Suppressor macrophage (primary cell): Measurements from ENCODE around the gene ZNF496.
"Not testable (repeated sequence)": the region's sequence is repeated elsewhere in the genome, so short reads cannot be mapped to it uniquely, and the experiment has no call there.

Source experiments
- DNase-seq, 4 experiments: peaks; one replicate each; pipeline ENCODE4 v3.0.0-alpha.2; 2020 to 2022

The ZNF496 gene

DNA sequence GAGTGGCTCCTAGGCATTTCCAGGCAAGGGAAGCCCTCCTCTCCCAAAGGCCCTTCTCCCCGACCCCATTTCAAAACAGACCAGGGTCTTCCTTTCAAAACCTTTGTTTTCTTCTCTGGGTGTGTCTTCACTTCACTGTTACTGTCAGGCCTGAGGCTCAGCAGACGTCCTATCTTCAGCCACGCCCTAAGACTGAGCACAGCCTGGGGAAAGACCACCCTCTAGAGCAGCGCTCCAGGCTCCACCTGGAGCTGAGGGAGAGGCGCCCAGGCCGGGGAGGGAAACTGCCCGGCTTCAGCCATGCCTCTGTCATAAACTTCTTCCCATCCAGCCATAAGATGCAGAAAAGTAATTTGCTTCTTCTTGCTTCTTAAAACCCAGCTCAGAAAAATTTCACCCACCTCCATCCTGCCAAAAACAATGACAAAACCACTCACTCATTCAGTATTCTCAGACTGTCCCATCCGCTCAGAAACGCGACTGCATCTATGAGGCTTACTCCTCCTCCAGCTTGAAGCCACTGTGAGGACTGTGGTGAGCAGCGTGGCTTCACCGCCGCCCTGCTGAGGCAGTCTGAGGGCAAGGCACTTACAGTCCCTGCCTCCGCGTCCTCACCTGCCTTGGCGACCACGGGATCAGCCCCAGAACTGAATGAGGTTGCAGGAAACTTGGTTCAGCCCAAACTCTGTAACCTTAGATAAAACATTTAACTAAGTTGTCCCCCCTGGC is 39.7 kb downstream of the ZNF496 start:
- no peak for DNase-seq

DNA sequence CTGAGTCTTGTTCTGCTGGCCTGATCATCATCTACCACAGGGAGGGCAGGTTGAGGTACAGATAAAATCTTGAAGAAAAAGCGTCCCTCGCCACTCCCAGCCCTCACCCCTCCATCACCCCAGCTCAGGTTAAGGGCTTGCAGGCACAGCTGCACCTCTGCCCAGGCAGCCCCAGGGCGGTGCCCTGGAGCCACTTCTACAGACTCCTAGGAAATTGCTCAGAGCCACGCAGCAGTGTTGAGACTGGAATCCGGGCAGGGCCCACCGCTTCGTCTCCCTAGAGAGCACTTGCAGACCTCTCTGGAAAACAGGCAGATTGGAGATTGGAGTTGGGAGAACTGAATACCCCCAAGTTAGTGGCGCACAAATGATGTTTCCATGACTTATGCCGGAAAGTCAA is 40.5 kb downstream of the ZNF496 start:
- no peak for DNase-seq

DNA sequence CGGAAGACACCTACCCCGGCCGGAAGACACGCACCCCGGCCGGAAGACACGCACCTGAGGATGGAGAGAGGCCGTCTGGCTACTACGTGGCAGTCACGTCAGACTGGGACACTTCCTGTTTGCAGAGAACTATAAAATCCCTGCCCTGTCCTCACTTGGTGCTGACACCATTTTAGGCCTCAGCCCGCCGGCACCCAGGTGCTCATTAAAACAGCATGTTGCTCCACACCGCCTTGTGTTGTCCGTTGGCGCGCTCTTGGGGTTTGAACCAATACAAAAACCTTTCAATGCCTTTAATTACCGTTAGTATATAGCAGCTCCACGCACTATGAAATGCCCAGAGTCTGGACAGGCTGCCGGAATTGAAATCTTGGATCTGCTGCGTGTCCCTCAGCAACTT is 41.1 kb downstream of the ZNF496 start:
- DNase-seq: no peak

DNA sequence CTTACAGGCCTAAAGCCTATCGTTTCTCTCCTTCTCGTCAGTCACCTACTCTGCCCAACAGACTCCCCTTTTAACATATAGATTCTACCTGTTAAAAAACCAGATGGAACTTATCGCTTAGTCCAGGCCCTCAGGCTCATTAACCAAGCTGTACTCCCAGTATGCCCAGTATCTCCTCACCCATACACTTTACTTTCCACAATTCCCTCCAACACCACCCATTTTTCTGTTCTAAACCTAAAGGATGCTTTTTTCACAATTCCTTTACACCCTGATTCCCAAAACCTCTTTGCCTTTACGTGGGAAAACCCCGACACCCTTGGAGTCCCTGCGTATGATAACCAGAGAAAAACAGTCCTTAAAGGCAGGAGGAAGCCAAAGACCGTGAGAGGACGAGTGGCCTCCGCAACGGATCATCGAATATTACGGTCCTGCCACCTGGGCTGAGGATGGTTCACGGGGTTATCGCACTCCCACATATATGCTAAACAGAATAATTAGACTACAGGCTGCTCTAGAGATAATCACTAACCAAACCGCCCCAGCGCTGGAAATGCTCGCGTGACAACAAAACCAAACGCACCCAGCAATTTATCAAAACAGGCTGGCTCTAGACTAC is 42.3 kb downstream of the ZNF496 start:
- not testable (repeated sequence) for DNase-seq

DNA sequence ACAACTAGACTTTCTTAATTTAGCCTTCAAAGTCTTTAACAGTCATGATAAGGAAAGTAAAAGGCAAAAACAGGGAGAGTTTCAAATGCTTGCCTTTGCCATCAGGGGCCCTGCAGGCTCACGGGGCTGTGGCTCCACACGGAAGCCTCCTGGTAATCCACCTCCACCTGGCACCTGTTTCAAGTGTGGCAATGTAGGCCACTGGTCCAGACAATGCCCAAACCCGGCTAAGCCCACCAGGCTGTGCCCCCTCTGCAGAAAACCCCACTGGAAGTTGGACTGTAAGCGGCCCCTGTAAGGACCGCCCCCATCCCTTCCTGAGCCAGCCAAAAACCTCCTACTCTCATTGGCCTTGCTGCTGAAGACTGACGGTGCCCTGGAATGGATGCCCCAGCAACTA is 43.3 kb downstream of the ZNF496 start:
- no peak for DNase-seq

DNA sequence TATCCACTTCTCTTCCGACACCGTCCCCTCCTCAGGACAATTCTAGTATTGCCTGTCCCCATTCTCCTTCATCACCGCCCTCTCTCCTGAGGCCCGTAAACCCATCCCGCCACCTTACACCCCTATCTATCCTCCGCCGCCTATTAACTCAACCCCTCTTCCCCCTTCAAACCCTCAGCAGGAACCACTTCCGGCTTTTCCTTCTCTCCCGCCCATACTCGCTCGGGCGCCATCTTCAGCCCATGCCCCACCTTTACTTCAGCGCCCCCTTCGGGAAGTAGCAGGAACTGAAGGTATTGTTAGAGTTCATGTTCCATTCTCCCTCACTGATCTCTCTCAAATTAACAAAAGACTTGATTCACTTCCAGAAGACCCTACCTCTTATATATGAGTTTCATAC is 44.2 kb downstream of the ZNF496 start:
- DNase-seq: no peak

DNA sequence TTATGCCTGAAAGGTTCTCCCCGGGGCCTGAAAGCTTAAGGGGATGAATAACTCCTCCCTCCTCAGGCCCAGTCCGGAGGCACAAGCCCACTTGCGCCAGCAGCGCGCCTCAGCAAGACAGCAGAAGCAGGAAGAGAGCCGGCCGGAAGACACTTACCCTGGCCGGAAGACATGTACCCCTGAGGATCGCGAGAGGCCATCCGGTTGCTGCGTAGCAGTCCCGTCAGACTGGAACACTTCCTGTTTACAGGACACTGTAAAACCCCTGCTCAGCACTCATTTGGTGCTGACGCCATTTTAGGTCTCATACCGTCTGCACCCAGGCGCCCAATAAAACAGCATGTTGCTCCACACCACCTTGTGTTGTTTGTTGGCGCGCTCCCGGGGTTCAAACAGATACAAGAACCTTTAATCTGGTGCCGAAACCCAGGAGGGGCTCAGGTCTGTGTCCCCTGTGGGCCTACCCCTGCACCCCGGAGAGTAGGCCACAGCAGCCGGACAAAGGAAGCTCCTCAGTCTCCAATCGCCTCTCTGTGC is 45.5 kb downstream of the ZNF496 start:
- no peak for DNase-seq

DNA sequence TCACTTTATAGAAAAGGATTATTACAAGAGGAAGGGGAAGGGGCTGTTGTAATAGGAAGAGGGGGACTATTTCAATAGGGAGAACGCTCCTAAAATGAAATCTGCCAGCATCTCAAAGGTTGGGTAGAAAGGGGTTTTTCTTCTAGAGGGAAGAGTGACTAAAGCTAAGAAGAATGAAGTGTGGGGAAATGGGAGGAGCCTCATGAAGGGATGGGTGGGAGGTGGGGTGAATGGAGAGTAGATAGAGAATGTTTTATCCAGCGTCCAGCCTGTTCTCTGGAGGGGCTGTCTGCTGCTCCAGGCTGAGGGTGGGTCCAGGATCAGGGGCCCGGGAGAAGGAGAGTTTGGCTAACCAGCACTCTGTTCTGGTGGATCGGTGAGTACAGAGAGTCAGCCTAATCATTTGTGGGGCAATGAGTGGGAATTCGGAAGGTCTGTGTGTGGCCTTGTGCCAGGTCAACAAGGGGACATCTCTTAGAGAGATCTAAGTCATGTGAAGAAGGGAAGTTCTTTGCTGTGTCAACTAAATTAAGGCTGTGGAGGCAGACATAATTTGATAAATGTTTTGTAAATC is 50.6 kb downstream of the ZNF496 start:
- no peak for DNase-seq

DNA sequence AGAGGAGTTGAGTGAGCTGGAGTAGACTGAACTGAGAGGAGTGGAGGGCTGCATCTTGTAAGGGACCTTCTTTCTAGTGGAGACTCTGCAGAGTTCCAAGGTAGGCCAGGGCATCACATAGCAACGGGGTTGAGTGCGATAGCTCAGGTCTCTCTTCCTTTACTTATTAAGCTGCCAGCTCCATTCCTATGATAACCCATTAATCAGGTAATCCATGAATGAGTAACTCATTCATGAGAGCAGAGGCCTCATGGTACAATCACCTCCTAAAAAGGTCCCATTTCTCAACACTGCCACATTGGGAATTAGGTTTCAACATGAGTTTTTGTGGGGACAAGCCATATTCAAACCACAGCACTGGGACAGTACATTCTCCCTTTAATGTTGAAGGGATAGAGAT is 54.5 kb downstream of the ZNF496 start:
- DNase-seq: no peak

DNA sequence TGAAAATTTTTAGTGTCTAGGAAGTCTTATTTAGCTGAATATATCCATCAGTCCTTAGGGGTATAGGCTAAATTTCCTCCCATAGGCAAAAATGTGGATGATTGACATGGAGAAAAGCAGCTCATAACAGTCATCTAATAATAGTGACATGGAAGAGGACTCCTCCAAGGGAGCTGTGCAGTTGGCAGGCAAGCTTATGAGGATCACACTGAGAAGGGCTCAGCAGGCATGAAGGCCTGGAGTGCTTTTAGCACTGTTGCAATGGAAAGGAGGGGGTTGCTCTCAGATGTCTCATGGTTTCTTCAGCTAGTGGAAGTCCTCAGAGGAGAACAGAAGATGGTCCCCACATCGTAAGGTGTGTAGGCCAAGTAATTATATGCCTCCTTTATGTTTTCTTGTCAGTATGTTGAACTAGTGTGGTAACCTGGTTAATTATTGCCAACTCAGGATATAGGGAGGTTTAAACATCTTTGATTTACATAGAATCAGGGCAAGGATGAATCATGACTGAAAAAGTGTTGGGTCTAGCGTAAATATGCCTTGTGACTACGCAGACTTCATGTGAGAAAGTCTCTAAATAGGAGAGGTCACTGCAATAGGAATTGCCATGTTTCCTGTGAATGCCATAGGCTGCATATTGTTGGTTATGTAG is 56.9 kb downstream of the ZNF496 start:
- DNase-seq: no peak

DNA sequence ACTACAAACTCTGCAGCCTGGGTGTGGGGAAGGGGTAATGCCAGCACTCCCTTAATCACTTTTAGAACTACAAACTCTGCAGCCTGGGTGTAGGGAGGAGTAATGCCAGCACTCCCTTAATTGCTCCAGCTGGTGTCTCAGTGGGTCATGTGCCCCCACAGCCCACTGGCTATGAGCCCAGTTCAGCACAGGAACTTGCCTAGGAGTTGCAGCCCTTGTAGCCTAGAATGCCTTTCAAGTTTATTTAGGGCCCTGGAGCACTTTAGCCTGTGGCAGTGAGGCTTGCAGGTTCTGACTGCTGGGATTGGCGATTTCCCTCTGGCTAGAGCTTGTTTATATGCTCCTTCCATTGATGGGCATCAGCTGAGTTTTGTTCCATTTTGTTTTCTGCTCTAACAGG is 58.7 kb downstream of the ZNF496 start:
- no peak for DNase-seq

DNA sequence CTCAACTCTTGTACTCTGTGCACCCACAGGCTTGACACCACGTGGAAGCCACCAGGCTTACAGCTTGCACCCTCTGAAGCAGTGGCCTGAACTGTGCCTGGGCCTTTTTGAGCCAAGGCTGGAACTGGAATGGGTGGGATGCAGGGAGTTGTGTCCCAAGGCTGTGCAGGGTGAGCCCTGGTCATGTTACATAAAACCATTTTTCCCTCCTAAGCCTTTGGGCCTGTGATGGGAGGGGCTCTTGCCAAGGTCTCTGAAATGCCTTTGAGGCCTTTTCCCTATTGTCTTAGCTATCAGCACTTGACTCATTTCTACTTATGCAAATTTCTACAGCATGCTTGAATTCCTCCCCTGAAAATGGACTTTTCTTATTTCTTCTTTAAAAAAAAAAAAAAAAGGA is 61.7 kb downstream of the ZNF496 start:
- no peak for DNase-seq

DNA sequence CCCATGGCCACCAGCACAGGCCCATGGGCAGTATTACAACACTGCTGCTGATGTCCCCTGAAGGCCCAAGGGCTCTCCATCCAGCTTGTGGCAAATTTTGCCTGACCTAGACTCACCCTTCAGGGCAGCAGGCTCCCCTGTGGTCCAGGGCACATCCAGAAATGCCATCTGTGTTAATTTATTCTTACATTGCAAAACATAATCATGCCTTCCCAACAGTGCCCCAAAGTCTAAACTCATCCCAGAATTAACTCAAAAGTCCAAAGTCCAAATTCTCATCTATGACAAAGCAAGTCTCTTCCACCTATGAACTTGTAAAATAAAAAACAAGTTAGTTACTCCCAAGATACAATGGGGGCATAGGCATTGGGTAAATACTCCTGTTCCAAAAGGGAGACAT is 62.5 kb downstream of the ZNF496 start:
- DNase-seq: no peak

DNA sequence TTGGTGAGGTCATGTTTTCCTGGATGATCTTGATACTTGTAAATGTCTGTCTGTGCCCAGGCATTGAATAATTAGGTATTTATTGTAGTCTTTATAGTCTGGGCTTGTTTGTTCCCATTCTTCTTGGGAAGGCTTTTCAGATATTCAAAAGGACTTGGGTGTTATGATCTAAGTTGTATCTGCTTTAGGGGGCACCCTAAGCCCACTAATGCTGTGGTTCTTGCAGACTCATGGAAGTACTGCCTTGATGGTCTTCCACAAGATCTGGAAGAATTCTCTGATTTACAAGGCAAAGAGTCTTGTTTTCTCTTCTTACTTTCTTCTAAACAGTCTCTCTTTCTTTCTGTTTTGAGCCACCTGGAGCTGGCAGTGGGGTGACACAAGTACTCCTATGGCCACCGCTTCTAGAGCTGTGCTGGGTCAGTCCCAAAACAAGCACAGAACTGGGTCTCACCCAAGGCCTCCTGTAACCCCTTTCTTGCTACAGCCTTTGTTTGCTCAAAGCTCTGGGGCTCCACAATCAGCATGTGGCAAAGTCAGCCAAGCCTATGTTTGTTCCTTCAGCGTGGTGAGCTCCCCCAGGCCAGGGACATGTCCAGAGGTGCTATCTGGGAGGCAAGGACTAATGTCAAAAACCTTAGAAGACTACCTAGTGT is 63.1 kb downstream of the ZNF496 start:
- no peak for DNase-seq

DNA sequence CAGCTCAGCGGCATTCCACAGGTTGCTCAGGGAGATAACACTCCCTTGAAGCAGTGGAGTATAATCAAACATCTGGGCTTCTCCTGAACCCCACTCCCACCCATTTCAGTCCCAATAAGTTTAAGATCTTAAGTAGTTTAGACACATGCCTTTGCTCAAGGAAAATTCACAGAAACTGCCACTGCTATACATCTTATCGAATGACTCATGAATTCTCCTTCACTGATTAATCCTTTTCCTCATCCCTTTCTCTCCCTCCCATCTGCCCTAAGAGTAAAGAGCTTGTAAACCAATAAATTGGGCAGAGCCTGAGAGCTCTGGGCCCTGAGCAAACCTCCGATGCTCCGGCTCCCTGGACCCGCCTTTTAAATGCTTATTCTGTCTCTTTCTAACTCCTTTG is 65.6 kb downstream of the ZNF496 start:
- DNase-seq: no peak

DNA sequence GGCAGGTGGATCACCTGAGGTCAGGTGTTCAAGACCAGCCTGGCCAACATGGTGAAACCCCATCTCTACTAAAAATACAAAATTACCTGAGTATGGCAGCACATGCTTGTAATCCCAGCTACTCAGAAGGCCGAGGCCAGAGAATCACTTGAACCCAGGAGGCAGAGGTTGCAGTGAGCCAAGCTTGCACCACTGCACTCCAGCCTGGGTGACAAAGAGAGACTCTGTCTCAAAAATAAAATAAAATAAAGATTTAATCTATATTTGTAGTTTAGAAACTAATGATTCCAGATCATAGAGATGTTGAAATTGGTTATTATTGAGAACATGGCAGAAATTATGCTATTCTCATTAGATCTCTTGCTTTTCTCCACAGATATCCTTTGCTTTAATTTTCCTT is 75.9 kb downstream of the ZNF496 start, which contains the start of gene VN1R5:
Gene VN1R5, plus strand, starts transcription at position 301 of the 400 bp plus-strand sequence.
- DNase-seq: not testable (repeated sequence)

DNA sequence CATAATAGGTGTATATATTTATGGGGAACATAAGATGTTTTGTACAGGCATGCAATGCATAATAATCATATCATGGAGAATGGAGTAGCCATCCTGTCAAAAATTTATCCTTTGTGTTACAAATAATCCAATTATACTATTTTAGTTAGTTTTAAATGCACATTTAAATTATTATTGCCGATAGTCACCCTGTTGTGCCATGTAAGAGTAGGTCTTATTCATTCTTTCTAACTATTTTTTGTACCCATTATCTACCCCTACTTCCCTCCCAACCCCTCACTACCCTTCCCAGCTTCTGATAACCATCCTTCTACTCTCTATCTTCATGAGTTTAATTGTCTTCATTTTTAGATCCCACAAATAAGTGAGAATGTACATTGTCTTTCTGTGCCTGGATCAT is 84.1 kb downstream of the ZNF496 start:
- DNase-seq: no peak
